Heart left ventricle (tissue), 16 donors: ENCODE data around the gene BGN. TPM values are rescaled to one million over a fixed set of nuclear protein-coding genes. Genes with fewer than 3 reads are reported as not detected.
A peak's percentile ranks its signal among the peaks of the same experiment; 100 is the strongest.

Source experiments
- ATAC-seq, 4 donors: fragments of 200-7000 bp; cut with Tn5 transposase; one replicate each; pipeline ENCODE4 v1.9.1; 2020 to 2022; ENCODE audit warnings: moderate library complexity in 4 of 4, mild to moderate bottlenecking in 3 of 4, moderate number of reproducible peaks in 1 of 4
- DNase-seq, 5 donors: peaks; one replicate each; pipeline ENCODE4 v3.0.0-alpha.2; 2020
- H3K27ac ChIP-seq, 12 donors: fragments of 200-600 bp; sonication (generic) in 4 of 12; one replicate each; pipeline versions ENCODE4 v1.5.0 to v1.8.0; 2016 to 2022; ENCODE audit warnings: mild to moderate bottlenecking in 2 of 12
- H3K27me3 ChIP-seq, 9 donors: fragments of 200-600 bp; sonication (generic) in 2 of 9; one replicate each; pipeline versions ENCODE4 v1.5.1 to v1.8.0; 2016 to 2022; ENCODE audit warnings: mild to moderate bottlenecking in 3 of 9
- H3K36me3 ChIP-seq, 9 donors: fragments of 200-600 bp; sonication (generic) in 2 of 9; one replicate each; pipeline versions ENCODE4 v1.5.0 to v1.8.0; 2018 to 2022; ENCODE audit warnings: mild to moderate bottlenecking in 2 of 9
- H3K4me1 ChIP-seq, 12 donors: fragments of 200-600 bp; sonication (generic) in 4 of 12; one replicate each; pipeline versions ENCODE4 v1.5.0 to v1.8.0; 2016 to 2022; ENCODE audit warnings: mild to moderate bottlenecking in 3 of 12
- H3K4me3 ChIP-seq, 12 donors: fragments of 200-600 bp; sonication (generic) in 4 of 12; one replicate each; pipeline versions ENCODE4 v1.5.0 to v1.8.0; 2017 to 2022; ENCODE audit warnings: mild to moderate bottlenecking in 9 of 12, moderate library complexity in 4 of 12
- H3K9me3 ChIP-seq, 12 donors: fragments of 200-600 bp; sonication (generic) in 4 of 12; one replicate each; pipeline versions ENCODE4 v1.5.0 to v1.8.0; 2016 to 2022; ENCODE audit warnings: mild to moderate bottlenecking in 1 of 12
- CTCF ChIP-seq, 12 donors: fragments of 200-600 bp; sonication (generic) in 4 of 12; IDR thresholded peaks; one replicate each; pipeline versions ENCODE4 v1.5.0 to v1.8.0; 2018 to 2022; ENCODE audit warnings: antibody characterized with exemption in 12 of 12, mild to moderate bottlenecking in 5 of 12
- POLR2A ChIP-seq, 2 donors: fragments of 450-650 bp; IDR thresholded peaks; one replicate each; pipeline ENCODE4 v1.6.1; 2017; ENCODE audit warnings: antibody characterized with exemption in 2 of 2, mild to moderate bottlenecking in 2 of 2, moderate library complexity in 2 of 2
- WGBS, 4 donors: extraction: QIAGEN DNeasy Blood & Tissue Kit in 2 of 4; methylation state at CpG; one replicate each; pipeline versions ENCODE4 v1.1.5 to v1.1.7; 2013 to 2018; 5-methylcytosine and 5-hydroxymethylcytosine counted together
- intact Hi-C, 10 donors: fragments of 100-400 bp; cut with DNase I; formaldehyde crosslinking; loops; one replicate each; pipeline versions ENCODE4 v1.11.1 to v1.14.2; 2022
- long read RNA-seq, 3 donors: library from polyadenylated mRNA; unstranded; transcript quantifications; one replicate each; pipeline ENCODE4 v2.0.0, GENCODE V29; 2020 to 2021
- polyA plus RNA-seq, 2 donors: library from polyadenylated mRNA; stranded (reverse); fragments of 200-250 nt; gene quantifications; one replicate each; pipeline ENCODE4 v1.2.3, GENCODE V29; 2013
- total RNA-seq, 9 donors: library from RNA; depleted of rRNA in 2 of 9; stranded (reverse); fragments of >200 nt in 2 of 9; fragmentation: NEBNext Ultra II Directional in 3 of 9; extraction: Animal tissue kit (Norgen Biotek cat#: 25700) in 3 of 9; gene quantifications; one replicate each; pipeline versions ENCODE4 v1.1.0 to v1.2.4, GENCODE V29; 2016 to 2023
- donor health status: ischemic (EF 13 %, LVEDD 7.1; RV severe dilation, severe dysfunction).
- donor health status: healthy with polysubstance abuse.
- donor health status: DM: no; HTN: yes; CAD: no.
- donor health status: DM: no; HTN: no; CAD: no.
- donor health status: ischemic (EF 25% LVEDD 6.9; RV normal size, moderate dysfunction).
- donor health status: ischemic (EF 25% LVEDD 5.7; RV mildly dilated, moderate dysfunction).
- donor health status: healthy.
- donor health status: DM: yes; HTN: yes; CAD: no.
- donor health status: ischemic (EF 35%, LVEDD 5.7; RV mildly dilated, moderate dysfunction).
- donor health status: nonischemic (EF 11% LVEDD 7.7; RV severe dilation, severe dysfunction).
- donor health status: DM: yes; HTN: yes; CAD: no.
- donor health status: PGD.
- donor health status: ischemic (EF 29% LVEDD 5.4; RV normal size, mild dysfunction).
- donor health status: nonischemic (EF 23%, LVEDD 6.1; RV moderate dilation, normal function).

BGN gene
- total RNA-seq (100 to 1,000 TPM in 2 of 9 donors, 10 to 100 TPM in 7; 55.7 to 264 (median 76.9) TPM), polyA plus RNA-seq (10 to 100 TPM; 57.9 to 86.3 TPM)
- long read RNA-seq, donor 1, transcript BGN-201 (8 exons, 2,402 nt): major isoform, 22 of 39 reads
- long read RNA-seq, donor 1, partial matches to known transcripts: 17 of 39 reads
- long read RNA-seq, donor 1, other reads (novel, unspliced or antisense): 0 of 39 reads
- long read RNA-seq, donor 2, transcript BGN-201 (8 exons, 2,402 nt): major isoform, 22 of 45 reads
- long read RNA-seq, donor 2, partial matches to known transcripts: 21 of 45 reads
- long read RNA-seq, donor 2, other reads (novel, unspliced or antisense): 2 of 45 reads
- long read RNA-seq, donor 3, transcript BGN-201 (8 exons, 2,402 nt): major isoform, 53 of 88 reads
- long read RNA-seq, donor 3, partial matches to known transcripts: 12 of 88 reads
- long read RNA-seq, donor 3, other reads (novel, unspliced or antisense): 23 of 88 reads

GRCh38 chrX:153494541-153495361 is at the start of gene BGN:
TSS of gene BGN (plus strand) at chrX:153494980. CDS start at chrX:153504632, 9,652 bp downstream.
- ATAC-seq (peak; percentile 26 to 64 (median 44)), DNase-seq (peak; percentile 61 to 78 (median 68))
- Histone ChIP-seq H3K27me3 (peaks cover 0 to 14% (median 0%) of the 10 kb centered on the region in 9 donors), H3K4me1 (peaks cover 0 to 21% (median 0%) of the 10 kb centered on the region in 12 donors), H3K36me3 (no peaks in the 10 kb centered on the region), H3K27ac (peak within 1 kb of the TSS in 11 of 12 donors; percentile 53 to 87 (median 71)), H3K9me3 (no peaks in the 10 kb centered on the region), H3K4me3 (peak within 1 kb of the TSS in 11 of 12 donors; percentile 38 to 66 (median 51))
- WGBS, 4 donors: 9 to 47% (median 30%) methylated on average over 22 to 38 of the region's 41 CpGs
- TF ChIP-seq CTCF (IDR thresholded peaks at IDR 0.05) (peak in 10 of 12 donors; percentile 10 to 47 (median 28)), POLR2A (IDR thresholded peaks at IDR 0.05) (no peak)
- intact Hi-C loops: loop anchor here in 2 of 10 donors (2.0 kb wide), 1 partner anchor 24 kb away; the partner anchor contains the start of gene HAUS7 (in 2 of the 2)

GRCh38 chrX:153445106-153445855 is 49.5 kb upstream of the BGN start:
- H3K4me1 ChIP-seq: no peaks in the 10 kb centered on the region
- intact Hi-C loops: loop anchor here in 1 of 10 donors (10.0 kb wide), 1 partner anchor 410 kb away; no protein-coding TSS in a partner anchor
- WGBS, 4 donors: 90 to 97% (median 94%) methylated on average over 15 to 35 of the region's 35 CpGs
- DNase-seq: no peak
- no peak overlapping the region for H3K27ac ChIP-seq
- no peak for ATAC-seq
- H3K27me3 ChIP-seq: peaks cover 0 to 4% (median 0%) of the 10 kb centered on the region in 9 donors
- TF ChIP-seq POLR2A (IDR thresholded peaks at IDR 0.05) (no peak), CTCF (IDR thresholded peaks at IDR 0.05) (no peak)
- H3K4me3 ChIP-seq: no peak overlapping the region
- peaks cover 0 to 4% (median 0%) of the 10 kb centered on the region in 9 donors for H3K36me3 ChIP-seq
- no peaks in the 10 kb centered on the region for H3K9me3 ChIP-seq

GRCh38 chrX:153445856-153446635 is 48.7 kb upstream of the BGN start, which contains the start of gene TREX2:
TSS of gene TREX2 (minus strand) at chrX:153446056. CDS start at chrX:153445430, 626 bp downstream.
- Histone ChIP-seq H3K36me3 (peaks cover 0 to 7% (median 0%) of the 10 kb centered on the region in 9 donors), H3K9me3 (no peaks in the 10 kb centered on the region), H3K27ac (no peak within 1 kb of the TSS), H3K4me3 (no peak within 1 kb of the TSS), H3K27me3 (peaks cover 0 to 4% (median 0%) of the 10 kb centered on the region in 9 donors), H3K4me1 (no peaks in the 10 kb centered on the region)
- intact Hi-C loops: loop anchor here in 1 of 10 donors (10.0 kb wide), 1 partner anchor 411 kb away; no protein-coding TSS in a partner anchor
- no peak for TF ChIP-seq CTCF (IDR thresholded peaks at IDR 0.05)
- no peak for TF ChIP-seq POLR2A (IDR thresholded peaks at IDR 0.05)
- DNase-seq (no peak), ATAC-seq (no peak)
- 85 to 92% (median 86%) methylated on average over 25 to 30 of the region's 30 CpGs for WGBS, 4 donors
